Activated CD8-positive, alpha-beta T cell treated with anti-CD3 and anti-CD28 coated beads for 36 hours (primary cell): ENCODE results near the gene UBE2D4. TPM values are rescaled to one million over a fixed set of nuclear protein-coding genes. Genes with fewer than 3 reads are reported as not detected.

Experiments used
- ATAC-seq: fragments of 200-7000 bp; cut with Tn5 transposase; one replicate; pipeline ENCODE4 v1.10.0; 2021; ENCODE audit warnings: mild to moderate bottlenecking, moderate library complexity
- CTCF ChIA-PET: fragments of 350-600 bp; sonication (Branson Sonifier 250); formaldehyde crosslinking; loops from one replicate; lab custom pipeline; 2021; ENCODE audit warnings: antibody characterized with exemption; lab: Charles Lee
- POLR2A ChIA-PET: fragments of 350-600 bp; sonication (Branson Sonifier 250); formaldehyde crosslinking; loops from one replicate; lab custom pipeline; 2021; ENCODE audit warnings: antibody characterized with exemption; lab: Charles Lee
- DNase-seq: peaks from one replicate; pipeline ENCODE4 v3.0.0-alpha.2; 2020
- H3K27ac Mint-ChIP-seq: one replicate; pipeline ENCODE4 v1.8.0; 2021; ENCODE audit warnings: mild to moderate bottlenecking, mixed read lengths
- H3K27me3 Mint-ChIP-seq: one replicate; pipeline ENCODE4 v1.8.0; 2021; ENCODE audit warnings: mixed read lengths
- H3K36me3 Mint-ChIP-seq: one replicate; pipeline ENCODE4 v1.8.0; 2021; ENCODE audit warnings: low read depth, mixed read lengths
- H3K4me1 Mint-ChIP-seq: one replicate; pipeline ENCODE4 v1.8.0; 2021; ENCODE audit warnings: low read depth, mixed read lengths
- H3K4me3 Mint-ChIP-seq: one replicate; pipeline ENCODE4 v1.8.0; 2021; ENCODE audit warnings: mild to moderate bottlenecking, moderate library complexity, mixed read lengths
- H3K9me3 Mint-ChIP-seq: one replicate; pipeline ENCODE4 v1.8.0; 2021; ENCODE audit warnings: mixed read lengths
- CTCF ChIP-seq: fragments of 200-600 bp; IDR thresholded peaks from one replicate; pipeline ENCODE4 v1.8.0; 2022; ENCODE audit warnings: antibody characterized with exemption, mild to moderate bottlenecking
- intact Hi-C: fragments of 100-400 bp; cut with micrococcal nuclease; formaldehyde crosslinking; loops from one replicate; pipeline ENCODE4 v1.10.0; 2022
- total RNA-seq, 2 experiments: library from RNA; stranded (reverse); gene quantifications; one replicate each; pipeline ENCODE4 v1.2.3, GENCODE V29; 2021

The UBE2D4 gene
- total RNA-seq, 2 experiments from 2014 or later: 8.8 to 10.2 TPM

DNA sequence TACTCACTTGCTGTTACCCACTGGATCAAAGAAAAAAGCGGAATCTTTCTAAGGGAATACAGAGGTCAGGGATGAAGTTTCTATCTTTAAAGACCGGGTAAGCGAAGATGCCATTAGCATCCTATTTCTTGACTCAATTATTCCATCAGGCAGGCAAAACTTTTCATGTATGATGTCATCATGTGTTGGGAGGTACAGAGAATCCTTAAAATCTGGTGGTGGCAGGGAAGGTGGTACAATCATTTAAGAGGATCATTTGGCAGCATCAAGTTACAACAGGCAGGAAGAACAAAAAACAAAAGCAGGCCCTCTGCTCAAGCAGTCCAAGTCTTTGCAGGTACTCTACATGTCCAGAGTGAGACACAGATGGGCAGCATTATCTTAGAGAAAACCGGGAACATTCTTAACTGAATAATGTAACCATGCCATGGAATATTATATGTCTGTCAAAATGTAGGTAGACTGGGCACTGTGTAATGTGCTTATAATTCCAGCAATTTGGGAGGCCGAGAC is 23.6 kb upstream of the UBE2D4 start:
- no peak for DNase-seq
- no peak for TF ChIP-seq CTCF
- no peak for ATAC-seq
- Mint-ChIP-seq H3K27me3 (no peaks in the 10 kb centered on the region), H3K4me1 (peaks cover 42% of the 10 kb centered on the region), H3K27ac (no peak overlapping the region), H3K9me3 (no peaks in the 10 kb centered on the region), H3K4me3 (no peak overlapping the region), H3K36me3 (peaks cover 1% of the 10 kb centered on the region)
- intact Hi-C loops: no loop called here
- ChIA-PET POLR2A (no interaction called here), CTCF (no interaction called here)

DNA sequence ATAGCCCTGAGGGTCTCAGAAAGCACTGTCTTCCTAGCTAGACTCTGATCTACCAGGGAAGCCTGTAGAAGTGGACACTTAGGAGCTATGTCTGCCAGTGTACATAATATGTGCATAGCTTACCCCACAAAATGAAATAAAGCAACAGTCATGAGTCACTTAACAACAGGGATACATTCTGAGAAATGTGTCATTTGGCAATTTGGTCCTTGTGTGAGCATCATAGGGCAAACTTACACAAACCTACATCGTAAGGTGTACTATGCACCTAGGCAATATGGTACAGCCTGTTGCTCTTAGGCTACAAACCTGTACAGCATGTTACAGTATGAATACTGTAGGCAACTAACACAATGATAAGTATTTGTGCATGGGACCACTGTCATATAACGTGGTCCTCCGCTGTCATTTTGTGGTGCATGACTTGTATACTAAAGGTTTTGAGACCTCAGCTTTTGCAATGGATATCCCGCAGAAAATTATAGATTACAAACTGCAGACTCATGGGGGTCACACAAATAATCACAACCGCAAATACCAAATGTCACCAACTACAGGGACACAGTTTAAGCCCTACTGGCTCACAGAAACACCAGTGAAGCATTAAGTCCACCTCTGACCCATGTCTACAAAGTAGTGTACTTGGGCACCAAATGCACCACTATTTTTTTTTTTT is 21.6 kb upstream of the UBE2D4 start:
- peaks cover 1% of the 10 kb centered on the region for H3K36me3 Mint-ChIP-seq
- DNase-seq (no peak), ATAC-seq (peak; percentile 31)
- POLR2A ChIA-PET: interaction anchor here (0.6 to 1.6 kb wide), 4 partner anchors 11 to 35 kb away, joined by 3 to 8 read pairs (median 4); partner anchors contain the start of gene MRPS24
- peak overlapping the region; percentile 22 for H3K27ac Mint-ChIP-seq
- peak overlapping the region; percentile 90 for H3K4me3 Mint-ChIP-seq
- H3K27me3 Mint-ChIP-seq: no peaks in the 10 kb centered on the region
- H3K4me1 Mint-ChIP-seq: peaks cover 35% of the 10 kb centered on the region
- intact Hi-C loops: no loop called here
- H3K9me3 Mint-ChIP-seq: no peaks in the 10 kb centered on the region
- CTCF ChIA-PET: interaction anchor here (1.0 to 1.3 kb wide), 3 partner anchors 20 to 322 kb away, joined by 3 to 4 read pairs (median 4); partner anchors contain the start of gene STK17A
- TF ChIP-seq CTCF: no peak

- peak overlapping the region; percentile 96 for H3K27ac Mint-ChIP-seq
- peaks cover 1% of the 10 kb centered on the region for H3K36me3 Mint-ChIP-seq
- POLR2A ChIA-PET: interaction anchor here (1.0 to 1.6 kb wide), 2 partner anchors 12 to 22 kb away, joined by 4 to 8 read pairs; no protein-coding TSS in a partner anchor
- CTCF ChIA-PET: interaction anchor here (1.0 kb wide), 1 partner anchor 323 kb away, joined by 3 read pairs; the partner anchor contains the start of gene STK17A
- no peak for ATAC-seq
- intact Hi-C loops: no loop called here
- no peak for DNase-seq
- H3K9me3 Mint-ChIP-seq: no peaks in the 10 kb centered on the region
- TF ChIP-seq CTCF: no peak
- H3K4me1 Mint-ChIP-seq: peaks cover 35% of the 10 kb centered on the region
- H3K4me3 Mint-ChIP-seq: peak overlapping the region; percentile 90
- no peaks in the 10 kb centered on the region for H3K27me3 Mint-ChIP-seq
Measured at GRCh38 chr7:43905209-43905946, 20.9 kb upstream of the UBE2D4 start.

GRCh38 chr7:43905956-43906330 is 20.3 kb upstream of the UBE2D4 start:
- intact Hi-C loops: no loop called here
- TF ChIP-seq CTCF: no peak
- peak; percentile 41 for ATAC-seq
- peak overlapping the region; percentile 90 for H3K4me3 Mint-ChIP-seq
- peak overlapping the region; percentile 96 for H3K27ac Mint-ChIP-seq
- peak; percentile 36 for DNase-seq
- ChIA-PET CTCF (no interaction called here), POLR2A (no interaction called here)
- H3K9me3 Mint-ChIP-seq: no peaks in the 10 kb centered on the region
- H3K4me1 Mint-ChIP-seq: peaks cover 35% of the 10 kb centered on the region
- peaks cover 3% of the 10 kb centered on the region for H3K36me3 Mint-ChIP-seq
- no peaks in the 10 kb centered on the region for H3K27me3 Mint-ChIP-seq
